GM18520 (cell line): ENCODE measurements around the gene DCST1.

Source experiments
- ATAC-seq: cut with Tn5 transposase; IDR thresholded peaks from one replicate; pipeline ENCODE4 v1.9.1; 2021; ENCODE audit not compliant: unreplicated experiment

The DCST1 gene

DNA sequence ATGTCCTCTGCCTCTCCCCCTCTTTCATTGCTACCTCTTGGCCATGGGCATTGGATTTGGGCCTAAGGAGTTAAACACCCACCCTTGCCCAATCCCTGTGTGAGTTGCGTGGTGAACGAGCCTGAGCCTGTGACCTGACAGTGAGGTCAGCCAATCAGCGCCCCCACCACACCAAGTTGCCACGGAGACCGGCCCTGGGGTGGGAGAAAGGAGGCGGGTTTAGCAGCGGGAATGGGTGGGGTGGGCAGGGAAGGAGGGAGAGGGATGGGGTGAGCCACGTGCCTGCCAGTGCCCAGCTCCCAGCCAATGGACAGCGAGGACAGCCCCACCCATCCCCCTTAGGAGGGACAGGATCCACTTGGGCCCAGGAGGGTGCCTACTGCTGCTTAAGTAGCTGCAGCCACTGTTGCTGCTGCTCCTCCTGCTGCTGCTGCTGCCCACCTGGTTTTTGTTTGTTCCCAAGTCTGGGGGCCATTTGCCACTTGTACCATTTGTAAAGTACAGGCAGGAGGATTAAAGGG is 21.5 kb upstream of the DCST1 start:
- ATAC-seq, result no peak

DNA sequence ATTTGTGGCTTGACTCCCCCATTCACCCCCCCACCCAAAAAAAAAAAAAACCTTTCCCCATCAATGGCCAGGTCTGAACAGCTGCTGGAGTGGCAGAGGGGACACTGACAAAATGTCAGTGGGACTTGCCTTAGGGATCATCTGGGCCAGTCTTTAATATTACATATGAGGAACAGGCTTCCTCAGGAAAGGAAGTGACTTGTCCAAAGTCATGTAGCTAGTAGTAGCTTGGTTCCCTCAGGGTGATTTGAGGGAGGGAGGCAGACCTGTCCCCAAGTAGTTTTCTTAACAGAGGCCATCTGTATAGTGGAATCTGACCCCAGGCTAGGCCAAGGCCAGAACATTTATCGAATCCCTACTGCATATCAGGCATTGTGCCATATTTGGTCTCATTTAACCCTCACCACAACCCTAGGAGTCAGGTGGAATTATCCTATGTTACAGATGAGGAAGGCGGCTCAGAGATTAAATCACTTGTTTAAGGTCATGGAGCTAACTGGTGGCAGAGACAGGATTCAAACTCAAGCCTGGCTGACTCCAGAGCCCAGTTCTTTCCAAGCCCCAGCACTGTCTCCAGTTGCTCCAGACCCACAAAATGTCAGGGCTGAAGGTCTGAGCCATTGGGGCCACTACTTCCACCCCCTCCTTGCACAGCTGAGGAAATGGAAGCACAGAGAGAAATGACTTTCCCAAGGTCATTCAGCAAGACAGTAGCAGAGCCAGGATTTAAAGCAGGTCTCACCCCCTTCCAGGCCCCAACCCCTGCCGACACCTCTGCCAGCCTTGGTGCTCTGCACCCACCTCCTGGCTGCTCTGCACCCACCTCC is 20.6 kb upstream of the DCST1 start:
- ATAC-seq, result no peak

GRCh38 chr1:155013632-155014031 is 20.0 kb upstream of the DCST1 start:
- no peak for ATAC-seq

GRCh38 chr1:155014709-155015508 is 18.7 kb upstream of the DCST1 start:
- no peak for ATAC-seq

DNA sequence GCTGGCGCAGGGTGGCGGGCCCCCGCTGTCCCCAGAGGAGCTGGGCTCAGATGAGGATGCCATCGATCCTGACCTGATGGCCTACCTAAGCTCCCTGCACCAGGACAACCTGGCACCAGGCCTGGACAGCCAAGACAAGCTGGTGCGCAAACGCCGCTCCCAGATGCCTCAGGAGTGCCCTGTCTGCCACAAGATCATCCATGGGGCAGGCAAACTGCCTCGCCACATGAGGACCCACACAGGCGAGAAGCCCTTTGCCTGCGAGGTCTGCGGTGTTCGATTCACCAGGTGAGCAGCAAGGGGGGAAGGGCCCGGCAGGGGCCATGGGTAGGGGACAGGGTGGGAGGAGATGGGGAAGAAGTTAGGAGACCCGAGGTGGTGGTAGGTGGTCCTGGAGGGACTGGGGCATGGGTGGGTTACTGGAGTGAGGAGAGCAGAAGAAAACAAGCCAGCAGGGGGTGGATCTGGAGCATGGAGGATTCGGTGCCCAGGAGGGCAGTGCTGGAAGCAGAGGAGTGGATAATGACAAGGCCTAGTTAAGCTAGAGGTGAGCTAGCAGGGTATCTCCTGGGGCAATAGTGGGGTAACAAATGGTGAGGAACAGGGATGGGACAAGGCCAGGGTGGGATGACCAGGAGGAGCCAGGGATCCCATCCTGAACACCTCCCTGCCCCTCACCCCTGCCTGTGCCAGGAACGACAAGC is 17.9 kb upstream of the DCST1 start:
- no peak for ATAC-seq

- ATAC-seq, result no peak
Measured at GRCh38 chr1:155016231-155016831, 17.3 kb upstream of the DCST1 start.

- ATAC-seq, result peak; percentile 68
Measured at GRCh38 chr1:155017041-155017945, 16.3 kb upstream of the DCST1 start.

- no peak for ATAC-seq
Measured at GRCh38 chr1:155017946-155018316, 15.7 kb upstream of the DCST1 start.

DNA sequence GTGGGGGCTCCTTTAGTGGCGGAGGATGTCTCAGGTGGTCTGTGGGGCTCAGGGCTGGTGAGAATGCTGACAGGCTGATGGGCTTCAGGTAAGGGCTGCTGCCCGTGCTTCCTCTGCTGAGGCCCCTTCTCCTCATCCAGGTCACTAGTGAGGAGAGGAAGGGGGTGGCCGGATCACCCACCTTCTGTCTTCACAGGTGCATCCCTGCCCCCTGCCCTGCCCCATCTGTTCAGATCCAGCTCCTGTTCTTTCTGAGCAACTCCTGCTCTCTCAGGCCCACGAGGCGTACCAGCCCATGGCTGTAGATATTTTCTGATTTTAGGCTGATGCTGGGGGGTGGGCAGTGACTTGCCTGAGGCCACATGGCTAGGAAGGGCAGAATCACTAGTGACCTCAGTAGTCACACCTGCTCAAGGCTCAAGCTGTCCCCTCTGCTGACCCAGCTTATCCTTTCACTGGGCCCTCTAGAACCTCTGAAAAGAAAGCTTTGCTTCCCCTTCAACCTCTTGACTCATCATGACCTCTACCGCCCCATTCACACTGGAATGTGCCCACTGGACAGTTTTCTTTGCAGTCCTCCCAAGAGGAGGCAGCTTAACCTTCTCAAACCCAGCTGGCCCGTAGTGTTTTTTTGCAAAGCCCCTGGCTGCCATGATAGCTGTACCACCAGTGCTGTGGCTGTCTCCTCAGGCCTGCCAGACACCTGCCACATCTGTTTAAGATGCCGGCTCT is 14.8 kb upstream of the DCST1 start:
- no peak for ATAC-seq

- ATAC-seq, result no peak
Measured at GRCh38 chr1:155019377-155020245, 14.0 kb upstream of the DCST1 start.

- no peak for ATAC-seq
Measured at GRCh38 chr1:155022136-155022926, 11.3 kb upstream of the DCST1 start.

GRCh38 chr1:155022927-155023236 is 10.7 kb upstream of the DCST1 start:
- no peak for ATAC-seq

DNA sequence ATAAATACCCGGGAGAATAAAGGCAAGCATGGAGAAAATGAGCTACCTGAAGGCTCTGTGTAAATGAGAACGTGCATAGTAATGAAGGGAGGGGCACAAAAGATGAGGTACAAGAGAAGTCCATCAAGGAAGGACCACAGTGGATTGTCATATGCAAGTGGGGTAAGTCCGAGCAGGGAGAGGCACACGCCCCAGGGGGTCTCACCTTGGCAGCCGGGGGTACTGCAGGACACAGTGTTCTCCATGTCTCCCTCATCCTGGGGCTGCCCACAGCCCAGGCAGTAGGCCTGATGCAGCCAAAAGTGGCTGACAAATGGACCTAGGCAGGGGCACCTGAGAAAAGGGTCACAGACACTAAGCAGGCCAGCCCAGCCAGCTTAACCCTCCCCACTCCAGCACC is 10.0 kb upstream of the DCST1 start:
- ATAC-seq, result no peak

- ATAC-seq, result no peak
Measured at GRCh38 chr1:155024315-155024714, 9.3 kb upstream of the DCST1 start.

DNA sequence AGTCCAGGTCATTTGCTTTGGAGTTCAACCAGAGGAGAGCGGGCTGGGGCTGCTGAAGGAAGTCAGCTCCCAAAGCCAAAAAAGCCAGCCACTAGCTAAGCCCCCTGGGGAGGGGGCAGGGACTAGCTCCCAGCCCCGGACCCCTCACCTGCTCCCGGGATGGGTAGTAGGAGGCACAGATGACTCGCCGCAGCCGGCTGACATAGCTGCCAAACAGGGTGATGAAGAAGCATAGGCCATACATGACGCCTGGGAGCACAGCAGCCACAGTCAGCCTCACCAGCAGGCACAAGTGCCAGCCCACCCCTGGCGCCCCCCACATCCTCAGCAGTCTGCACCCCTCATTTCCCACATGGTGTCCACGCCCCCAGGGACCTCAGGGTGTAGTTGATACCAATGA is 7.5 kb upstream of the DCST1 start:
- ATAC-seq, result no peak

DNA sequence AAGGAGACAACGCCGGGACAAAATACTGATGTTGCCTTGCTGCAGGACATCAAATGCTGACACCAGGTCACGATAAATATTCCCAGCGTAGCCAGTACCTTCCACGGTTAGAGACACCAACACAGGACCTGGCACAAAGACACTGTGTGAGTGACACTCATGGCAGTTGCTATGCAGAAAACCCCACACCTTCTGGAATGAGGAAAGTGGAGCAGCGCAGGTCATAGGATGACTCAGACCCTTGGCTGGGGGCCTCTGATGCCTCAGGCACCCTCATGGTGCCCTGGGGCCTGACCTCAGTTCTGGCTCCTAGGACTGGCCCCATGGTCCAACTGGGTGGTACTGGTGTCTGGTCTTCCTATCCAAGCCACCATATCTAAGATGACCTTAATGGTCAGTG is 7.0 kb upstream of the DCST1 start:
- no peak for ATAC-seq

DNA sequence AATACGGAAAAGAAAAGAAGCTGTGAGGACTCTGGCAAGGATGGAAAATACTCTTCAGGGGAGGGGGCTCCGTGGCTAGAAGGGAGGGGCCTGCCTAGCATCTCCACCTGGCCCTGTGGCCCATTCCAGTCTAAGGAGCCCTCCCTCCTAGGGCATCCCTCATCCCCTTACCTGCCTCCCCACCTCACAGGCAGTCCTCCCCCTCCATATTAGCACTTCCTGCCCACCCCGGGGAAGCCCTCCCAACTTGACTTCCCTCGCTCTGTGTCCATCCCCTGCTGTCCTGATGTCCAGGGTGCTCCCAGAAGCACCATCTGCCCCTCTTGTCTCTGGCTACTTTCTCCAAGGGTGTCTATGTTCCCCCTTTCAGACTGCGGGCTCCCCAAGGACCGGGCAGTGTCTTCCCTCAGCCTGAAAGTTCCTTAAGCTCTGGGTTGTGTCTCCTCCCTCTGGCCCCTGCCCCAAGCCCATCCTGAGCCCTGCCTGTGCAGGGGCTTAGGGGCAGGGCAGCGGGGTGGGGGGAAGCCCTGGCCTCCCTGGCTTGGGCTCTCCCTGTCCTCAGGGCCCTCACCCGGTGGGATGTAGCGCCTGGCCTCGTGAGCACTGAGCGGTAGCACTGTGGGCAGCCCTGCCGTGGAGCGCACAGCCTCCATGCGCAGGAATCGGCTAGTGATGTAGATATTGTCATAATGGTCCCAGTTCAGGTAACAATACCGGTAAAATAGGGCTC is 3.9 kb upstream of the DCST1 start:
- ATAC-seq, result no peak
